Measurements from ENCODE around the gene REG4. TPM values are rescaled to one million over a fixed set of nuclear protein-coding genes. Genes with fewer than 3 reads are reported as not detected.

The REG4 gene
- total and polyA plus RNA-seq, 4 donors: 0.08 to 0.19 (median 0.15) TPM; not detected in 1

DNA sequence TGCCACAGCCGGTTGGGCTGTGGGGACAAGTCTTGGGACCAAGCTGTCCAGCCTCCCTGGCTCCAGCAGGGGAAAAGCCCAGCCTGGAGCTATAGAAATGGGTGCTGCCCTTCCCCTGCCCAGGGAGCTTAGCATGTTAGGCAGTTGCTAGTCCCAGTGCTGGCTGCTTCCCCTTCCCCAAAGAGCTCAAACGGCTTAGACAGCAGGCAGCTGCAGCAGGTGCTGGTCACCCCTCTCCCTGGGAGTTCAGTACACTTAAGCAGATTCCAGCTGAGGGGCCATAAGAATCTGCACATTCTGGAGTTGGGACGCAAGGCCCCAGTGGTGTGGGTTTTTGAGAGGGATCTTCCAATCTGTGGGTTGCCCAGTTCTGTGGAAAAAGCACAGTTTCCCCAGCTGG is 11.1 kb upstream of the REG4 start:
- no peak overlapping the region for H3K4me3 ChIP-seq (ENCODE audit: low read depth in 1 of 3, low read length in 3 of 3)
- H3K9ac ChIP-seq (ENCODE audit: low read depth in 1 of 2, low read length in 2 of 2): no peak overlapping the region
- no peak for TF ChIP-seq CTCF (IDR thresholded peaks at IDR 0.05; ENCODE audit: low read depth, low read length, missing input control)
- TF ChIP-seq FOXA2 (IDR thresholded peaks at IDR 0.05): no peak
- TF ChIP-seq REST (IDR thresholded peaks at IDR 0.05): no peak
- no peak for TF ChIP-seq SP1 (IDR thresholded peaks at IDR 0.05)
- TF ChIP-seq JUND (IDR thresholded peaks at IDR 0.05): no peak
- no peak for TF ChIP-seq RXRA (IDR thresholded peaks at IDR 0.05)
- TF ChIP-seq HNF4A (conservative IDR thresholded peaks at IDR 0.05): no peak
- no peak for TF ChIP-seq FOXA1 (IDR thresholded peaks at IDR 0.05)
- no peak for TF ChIP-seq NR2F2 (IDR thresholded peaks at IDR 0.05)
- no peak for TF ChIP-seq EGR1 (IDR thresholded peaks at IDR 0.05; ENCODE audit: low read depth in 2 of 2)
- no peak for TF ChIP-seq RAD21 (IDR thresholded peaks at IDR 0.05)
- TF ChIP-seq HNF4G (IDR thresholded peaks at IDR 0.05): no peak
- no peak for TF ChIP-seq TAF1 (conservative IDR thresholded peaks at IDR 0.05)
- no peak for TF ChIP-seq YY1 (IDR thresholded peaks at IDR 0.05)
- TF ChIP-seq, protein P1, sequence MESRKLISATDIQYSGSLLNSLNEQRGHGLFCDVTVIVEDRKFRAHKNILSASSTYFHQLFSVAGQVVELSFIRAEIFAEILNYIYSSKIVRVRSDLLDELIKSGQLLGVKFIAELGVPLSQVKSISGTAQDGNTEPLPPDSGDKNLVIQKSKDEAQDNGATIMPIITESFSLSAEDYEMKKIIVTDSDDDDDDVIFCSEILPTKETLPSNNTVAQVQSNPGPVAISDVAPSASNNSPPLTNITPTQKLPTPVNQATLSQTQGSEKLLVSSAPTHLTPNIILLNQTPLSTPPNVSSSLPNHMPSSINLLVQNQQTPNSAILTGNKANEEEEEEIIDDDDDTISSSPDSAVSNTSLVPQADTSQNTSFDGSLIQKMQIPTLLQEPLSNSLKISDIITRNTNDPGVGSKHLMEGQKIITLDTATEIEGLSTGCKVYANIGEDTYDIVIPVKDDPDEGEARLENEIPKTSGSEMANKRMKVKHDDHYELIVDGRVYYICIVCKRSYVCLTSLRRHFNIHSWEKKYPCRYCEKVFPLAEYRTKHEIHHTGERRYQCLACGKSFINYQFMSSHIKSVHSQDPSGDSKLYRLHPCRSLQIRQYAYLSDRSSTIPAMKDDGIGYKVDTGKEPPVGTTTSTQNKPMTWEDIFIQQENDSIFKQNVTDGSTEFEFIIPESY (IDR thresholded peaks at IDR 0.05): no peak
- TF ChIP-seq, protein P2, sequence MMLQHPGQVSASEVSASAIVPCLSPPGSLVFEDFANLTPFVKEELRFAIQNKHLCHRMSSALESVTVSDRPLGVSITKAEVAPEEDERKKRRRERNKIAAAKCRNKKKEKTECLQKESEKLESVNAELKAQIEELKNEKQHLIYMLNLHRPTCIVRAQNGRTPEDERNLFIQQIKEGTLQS (IDR thresholded peaks at IDR 0.05): no peak
- TF ChIP-seq GABPA (IDR thresholded peaks at IDR 0.05 in 1 of 2, conservative IDR thresholded peaks at IDR 0.05 in 1 of 2): no peak
- H3K4me1 ChIP-seq (ENCODE audit: control insufficient read depth in 4 of 4, insufficient read depth in 4 of 4, low read length in 3 of 4): no peaks in the 10 kb centered on the region
- no peak for DNase-seq (ENCODE audit: low spot score)
- 88% methylated on average over 3 of the region's 3 CpGs for WGBS
- H3K27me3 ChIP-seq (ENCODE audit: control insufficient read depth in 4 of 4, insufficient read depth in 4 of 4, low read length in 3 of 4): no peaks in the 10 kb centered on the region
- H3K9me3 ChIP-seq (ENCODE audit: control insufficient read depth in 4 of 4, low read length in 3 of 4): no peaks in the 10 kb centered on the region
- H3K27ac ChIP-seq (ENCODE audit: low read depth in 1 of 2, low read length in 2 of 2): no peak overlapping the region
- H3K36me3 ChIP-seq (ENCODE audit: control insufficient read depth in 4 of 4, insufficient read depth in 3 of 4, low read depth in 1 of 4, low read length in 3 of 4): no peaks in the 10 kb centered on the region

DNA sequence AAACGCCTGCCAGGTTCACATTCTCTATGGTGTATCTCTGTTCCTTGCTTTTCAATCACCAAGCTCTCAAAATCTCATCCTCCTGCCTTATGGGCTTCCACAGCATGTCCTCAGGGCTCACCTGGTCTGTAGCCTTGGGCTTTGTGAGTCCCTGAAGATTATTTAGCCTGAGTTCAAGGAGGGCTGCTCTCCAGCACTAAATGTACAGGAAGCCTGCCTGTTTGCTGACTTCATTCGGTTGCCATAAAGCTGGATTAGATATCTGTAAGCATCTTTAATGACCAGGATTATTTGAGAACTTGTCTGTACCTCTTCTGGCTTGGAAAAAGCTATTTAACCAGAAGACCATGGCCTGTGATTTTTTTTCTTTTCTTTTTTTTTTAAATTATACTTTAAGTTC is 6.9 kb upstream of the REG4 start:
- no peaks in the 10 kb centered on the region for H3K27me3 ChIP-seq (ENCODE audit: control insufficient read depth in 4 of 4, insufficient read depth in 4 of 4, low read length in 3 of 4)
- DNase-seq (ENCODE audit: low spot score): no peak
- no peaks in the 10 kb centered on the region for H3K36me3 ChIP-seq (ENCODE audit: control insufficient read depth in 4 of 4, insufficient read depth in 3 of 4, low read depth in 1 of 4, low read length in 3 of 4)
- H3K9ac ChIP-seq (ENCODE audit: low read depth in 1 of 2, low read length in 2 of 2): no peak overlapping the region
- H3K4me3 ChIP-seq (ENCODE audit: low read depth in 1 of 3, low read length in 3 of 3): no peak overlapping the region
- no peak overlapping the region for H3K27ac ChIP-seq (ENCODE audit: low read depth in 1 of 2, low read length in 2 of 2)
- 88% methylated on average over 2 of the region's 2 CpGs for WGBS
- H3K4me1 ChIP-seq (ENCODE audit: control insufficient read depth in 4 of 4, insufficient read depth in 4 of 4, low read length in 3 of 4): peaks cover 0 to 14% (median 7%) of the 10 kb centered on the region in 4 donors
- no peaks in the 10 kb centered on the region for H3K9me3 ChIP-seq (ENCODE audit: control insufficient read depth in 4 of 4, low read length in 3 of 4)
- TF ChIP-seq JUND (IDR thresholded peaks at IDR 0.05) (no peak), CTCF (IDR thresholded peaks at IDR 0.05; ENCODE audit: low read depth, low read length, missing input control) (no peak), HNF4A (conservative IDR thresholded peaks at IDR 0.05) (no peak), RAD21 (IDR thresholded peaks at IDR 0.05) (no peak), SP1 (IDR thresholded peaks at IDR 0.05) (no peak), GABPA (IDR thresholded peaks at IDR 0.05 in 1 of 2, conservative IDR thresholded peaks at IDR 0.05 in 1 of 2) (no peak), TAF1 (conservative IDR thresholded peaks at IDR 0.05) (no peak), EGR1 (IDR thresholded peaks at IDR 0.05; ENCODE audit: low read depth in 2 of 2) (no peak), FOXA1 (IDR thresholded peaks at IDR 0.05) (no peak), RXRA (IDR thresholded peaks at IDR 0.05) (no peak), HNF4G (IDR thresholded peaks at IDR 0.05) (no peak), YY1 (IDR thresholded peaks at IDR 0.05) (no peak)
- TF ChIP-seq, protein P2 (IDR thresholded peaks at IDR 0.05): no peak
- TF ChIP-seq, protein P1 (IDR thresholded peaks at IDR 0.05): no peak

All from liver (tissue), 9 donors.